ENCODE results near the gene MGA. TPM values are rescaled to one million over a fixed set of nuclear protein-coding genes. Genes with fewer than 3 reads are reported as not detected.

MGA gene
- total and polyA plus RNA-seq, 8 donors: 2.1 to 75.2 (median 21.4) TPM

GRCh38 chr15:41658689-41659088 lies 1.5 kb upstream of the MGA start:
- Histone ChIP-seq H3K27me3 (no peaks in the 10 kb centered on the region), H3K27ac (no peak overlapping the region), H3K4me3 (no peak overlapping the region), H3K36me3 (no peaks in the 10 kb centered on the region), H3K4me1 (peaks cover 18 to 38% (median 29%) of the 10 kb centered on the region in 4 donors), H3K9me3 (no peaks in the 10 kb centered on the region)
- no peak for DNase-seq
- 63 to 75% (median 66%) methylated on average over 1 of the region's 1 CpG for WGBS, 5 donors
- intact Hi-C loops (cut with DNase I; ENCODE audit: low total_unique reads): no loop called here
- no peak for TF ChIP-seq EP300 (IDR thresholded peaks at IDR 0.05)
- no peak for TF ChIP-seq CTCF (IDR thresholded peaks at IDR 0.05)
- TF ChIP-seq POLR2A (IDR thresholded peaks at IDR 0.05): no peak
- no peak for TF ChIP-seq POLR2AphosphoS5 (IDR thresholded peaks at IDR 0.05)

GRCh38 chr15:41659190-41659589 lies 1.0 kb upstream of the MGA start:
- Histone ChIP-seq H3K4me3 (no peak overlapping the region), H3K4me1 (peaks cover 18 to 43% (median 32%) of the 10 kb centered on the region in 4 donors), H3K27ac (peak overlapping the region in 1 of 5 donors; percentile 91), H3K27me3 (no peaks in the 10 kb centered on the region), H3K36me3 (no peaks in the 10 kb centered on the region), H3K9me3 (no peaks in the 10 kb centered on the region)
- DNase-seq: no peak
- TF ChIP-seq CTCF (IDR thresholded peaks at IDR 0.05) (no peak), POLR2A (IDR thresholded peaks at IDR 0.05) (no peak), EP300 (IDR thresholded peaks at IDR 0.05) (no peak), POLR2AphosphoS5 (IDR thresholded peaks at IDR 0.05) (no peak)
- 87 to 90% (median 90%) methylated on average over 2 of the region's 2 CpGs for WGBS, 5 donors
- intact Hi-C loops (cut with DNase I; ENCODE audit: low total_unique reads): no loop called here

- Histone ChIP-seq H3K36me3 (no peaks in the 10 kb centered on the region), H3K9me3 (no peaks in the 10 kb centered on the region), H3K4me3 (peak overlapping the region; percentile 52 to 60 (median 58)), H3K27ac (peak overlapping the region; percentile 68 to 94 (median 90)), H3K27me3 (no peaks in the 10 kb centered on the region), H3K4me1 (peaks cover 18 to 50% (median 35%) of the 10 kb centered on the region in 4 donors)
- no peak for DNase-seq
- WGBS, 5 donors: 13 to 17% (median 14%) methylated on average over 21 of the region's 21 CpGs
- intact Hi-C loops (cut with DNase I; ENCODE audit: low total_unique reads): no loop called here
- TF ChIP-seq EP300 (IDR thresholded peaks at IDR 0.05): no peak
- no peak for TF ChIP-seq POLR2AphosphoS5 (IDR thresholded peaks at IDR 0.05)
- TF ChIP-seq CTCF (IDR thresholded peaks at IDR 0.05): no peak
These were observed 360 bp upstream of the MGA start for GRCh38 chr15:41659855-41660234.

- H3K27ac ChIP-seq: peak overlapping the region; percentile 68 to 94 (median 90)
- no peaks in the 10 kb centered on the region for H3K27me3 ChIP-seq
- intact Hi-C loops (cut with DNase I; ENCODE audit: low total_unique reads): no loop called here
- H3K4me3 ChIP-seq: peak overlapping the region; percentile 52 to 60 (median 58)
- peaks cover 18 to 60% (median 39%) of the 10 kb centered on the region in 4 donors for H3K4me1 ChIP-seq
- no peaks in the 10 kb centered on the region for H3K9me3 ChIP-seq
- no peaks in the 10 kb centered on the region for H3K36me3 ChIP-seq
- DNase-seq: no peak
- whole genome bisulfite sequencing, 5 donors: 2 to 4% (median 2%) methylated on average over 9 of the region's 9 CpGs
- TF ChIP-seq CTCF (IDR thresholded peaks at IDR 0.05) (no peak), POLR2A (IDR thresholded peaks at IDR 0.05) (no peak), POLR2AphosphoS5 (IDR thresholded peaks at IDR 0.05) (no peak), EP300 (IDR thresholded peaks at IDR 0.05) (no peak)
These were observed 893 bp downstream of the MGA start for GRCh38 chr15:41661078-41661517.

All from stomach (tissue), 9 donors.